HG02610 (cell line): Measurements from ENCODE around the gene KLHL41.

Source experiments
- ATAC-seq: cut with Tn5 transposase; IDR thresholded peaks from one replicate; pipeline ENCODE4 v1.9.1; 2021; ENCODE audit warnings: mild to moderate bottlenecking, moderate library complexity; ENCODE audit not compliant: unreplicated experiment

Gene KLHL41

DNA sequence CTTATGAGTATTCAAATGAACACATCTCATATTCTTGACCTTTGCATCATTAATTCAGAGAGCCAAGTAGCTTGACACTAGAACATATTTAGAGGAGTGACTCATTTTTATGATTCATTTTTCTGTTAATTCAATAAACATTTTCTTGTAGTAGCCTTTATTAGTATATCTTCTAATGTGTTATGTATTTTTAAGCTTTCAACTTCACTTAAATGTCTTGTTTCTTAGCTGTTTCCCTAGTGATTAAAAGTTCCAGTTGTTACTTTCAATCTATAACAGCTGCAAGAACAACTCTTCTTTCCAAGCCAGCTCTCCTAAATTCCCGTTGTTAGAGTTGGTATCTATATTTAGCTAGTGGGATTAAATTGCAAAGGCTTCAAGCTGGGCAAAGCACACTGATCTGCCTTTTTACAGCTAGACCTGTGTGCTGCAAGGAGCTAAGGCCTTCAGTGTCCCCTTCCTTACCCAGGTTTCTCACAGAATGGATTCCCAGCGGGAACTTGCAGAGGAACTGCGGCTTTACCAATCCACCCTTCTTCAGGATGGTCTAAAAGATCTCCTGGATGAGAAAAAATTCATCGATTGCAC, at the start of gene KLHL41:
KLHL41 (plus strand) TSS at position 405 of the 588 bp plus-strand sequence; CDS start at position 482, 77 bp downstream.
- ATAC-seq: no peak

DNA sequence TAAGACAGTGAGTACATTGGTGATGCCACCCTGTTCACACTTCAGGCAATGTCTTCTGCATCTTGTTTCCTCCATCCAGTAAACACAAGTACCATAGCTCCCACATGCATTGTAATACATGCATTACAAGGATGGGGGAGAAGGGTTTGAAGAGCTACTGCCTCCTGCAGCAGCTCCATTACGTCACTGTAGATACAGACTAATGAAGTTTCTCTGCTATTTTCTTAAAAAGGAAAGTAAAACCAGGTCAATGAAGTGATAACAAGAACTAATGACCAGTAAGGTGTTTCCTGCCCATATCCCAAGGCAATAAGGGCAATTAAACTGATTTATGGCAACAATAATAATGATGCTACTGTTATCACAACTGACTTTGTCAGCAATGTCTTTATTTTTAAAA, 48.4 kb upstream of the KLHL41 start:
- no peak for ATAC-seq

DNA sequence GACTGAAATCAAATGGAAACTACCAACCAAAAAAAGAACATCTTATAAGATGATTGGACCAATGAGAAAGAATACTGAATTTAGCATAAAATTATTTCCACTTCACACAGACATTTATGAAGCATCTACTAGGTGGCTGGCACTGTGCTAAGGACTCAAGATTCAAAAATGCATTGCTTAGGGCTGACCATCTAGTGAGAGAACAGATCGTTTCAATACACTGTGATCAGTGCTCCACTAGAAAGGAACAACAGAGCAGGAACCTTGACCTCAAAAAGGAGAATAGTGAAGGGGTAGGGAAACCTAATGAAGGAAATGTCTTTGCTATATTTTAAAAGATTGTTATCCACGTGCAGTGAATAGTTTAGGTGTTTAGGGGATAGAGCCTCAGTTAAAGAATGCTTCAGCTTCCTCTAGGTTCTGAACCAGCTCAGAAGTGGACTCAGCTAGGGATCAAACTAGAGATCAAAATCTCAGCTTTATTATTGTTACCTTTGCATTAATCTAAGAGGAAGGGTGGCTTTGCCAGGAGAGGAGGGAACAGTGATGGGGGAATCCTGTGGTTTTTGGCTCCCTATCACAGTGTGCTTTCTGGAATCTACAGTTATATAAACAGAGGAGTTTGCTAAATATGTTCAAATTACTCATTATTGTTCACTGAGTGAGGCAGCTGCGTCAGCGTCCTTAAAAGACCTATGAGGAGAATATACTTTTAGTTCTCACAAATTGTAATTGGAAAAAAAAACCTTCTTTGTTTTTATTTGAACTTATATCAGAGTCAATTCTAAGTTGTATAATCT, 46.4 kb upstream of the KLHL41 start:
- no peak for ATAC-seq

DNA sequence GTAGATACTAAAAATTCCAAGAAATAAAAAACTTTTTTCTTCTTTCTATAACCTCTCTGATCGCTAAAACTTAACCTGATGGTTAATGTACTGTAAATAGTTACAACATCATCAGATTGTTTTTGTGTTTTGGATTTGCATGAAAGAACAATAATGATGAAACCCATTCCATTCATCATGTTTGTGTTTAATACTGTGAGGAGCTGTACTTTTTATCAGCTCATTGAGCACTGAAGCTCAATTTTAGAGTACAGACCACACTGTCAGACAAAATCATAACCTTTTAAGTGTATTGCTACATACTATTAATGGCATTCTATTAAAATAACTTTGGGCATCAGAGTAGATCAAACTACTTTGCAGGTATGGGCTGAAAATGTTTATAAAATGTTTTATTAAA, 45.0 kb upstream of the KLHL41 start:
- ATAC-seq: no peak

DNA sequence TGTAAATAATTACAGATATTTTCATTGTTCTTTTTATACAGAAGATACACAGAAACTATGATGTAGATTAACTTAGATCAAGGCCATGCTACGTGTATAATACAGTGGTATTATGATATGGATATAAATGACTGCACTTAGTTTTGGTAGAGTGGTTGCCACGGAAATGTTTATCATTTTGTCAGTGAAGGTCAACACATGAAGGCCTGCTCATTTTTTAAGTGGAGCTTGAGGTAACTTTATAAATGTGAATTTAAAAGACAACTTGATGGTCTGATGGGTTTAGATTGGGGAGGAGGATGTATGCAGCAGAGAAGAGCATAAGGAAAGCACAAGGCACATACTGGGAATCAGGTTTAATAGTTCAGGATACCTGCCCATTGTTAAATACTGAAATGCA, 44.6 kb upstream of the KLHL41 start:
- no peak for ATAC-seq

DNA sequence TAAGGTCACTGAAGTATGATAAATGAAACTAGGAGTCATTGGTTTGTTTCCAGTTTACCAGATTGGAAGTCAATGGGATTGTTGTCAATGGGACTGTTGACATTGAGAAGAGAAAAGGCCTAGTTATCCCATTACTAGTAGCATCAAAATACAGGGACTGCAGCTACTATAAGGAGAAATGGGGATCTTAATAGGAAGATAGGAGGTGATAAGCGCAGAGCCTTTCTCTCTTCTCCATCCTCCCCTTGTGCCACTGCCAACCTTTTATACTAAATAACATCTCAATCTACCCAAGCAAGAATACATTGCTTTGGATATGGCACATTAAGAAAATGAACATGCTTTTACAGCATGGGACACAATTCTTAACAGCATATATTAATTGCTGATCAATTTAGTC, 40.7 kb upstream of the KLHL41 start:
- no peak for ATAC-seq

DNA sequence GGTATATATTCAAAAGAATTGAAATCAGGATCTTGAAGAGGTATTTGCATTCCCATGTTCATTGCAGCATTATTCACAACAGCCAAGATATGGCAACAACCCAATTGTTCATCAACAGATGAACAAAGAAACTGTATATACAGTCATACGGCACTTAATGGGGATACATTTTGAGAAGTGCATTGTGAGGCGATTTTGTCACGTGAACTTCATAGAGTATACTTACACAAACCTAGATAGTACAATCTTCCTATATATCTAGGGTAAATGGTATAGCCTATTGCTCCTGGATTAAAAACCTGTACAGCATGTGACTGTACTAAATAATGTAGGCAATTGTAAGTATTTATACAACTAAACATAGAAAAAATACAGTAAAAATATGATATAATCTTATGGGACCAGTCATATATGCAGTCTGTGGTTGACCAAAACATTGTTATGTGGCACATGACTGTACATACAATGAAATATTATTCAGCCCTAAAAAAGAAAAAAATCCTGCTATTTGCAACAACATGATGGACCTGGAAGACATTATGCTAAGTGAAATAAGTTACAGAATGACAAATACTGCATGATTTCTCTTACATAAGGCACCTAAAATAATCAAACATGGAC, 39.4 kb upstream of the KLHL41 start:
- ATAC-seq: no peak

DNA sequence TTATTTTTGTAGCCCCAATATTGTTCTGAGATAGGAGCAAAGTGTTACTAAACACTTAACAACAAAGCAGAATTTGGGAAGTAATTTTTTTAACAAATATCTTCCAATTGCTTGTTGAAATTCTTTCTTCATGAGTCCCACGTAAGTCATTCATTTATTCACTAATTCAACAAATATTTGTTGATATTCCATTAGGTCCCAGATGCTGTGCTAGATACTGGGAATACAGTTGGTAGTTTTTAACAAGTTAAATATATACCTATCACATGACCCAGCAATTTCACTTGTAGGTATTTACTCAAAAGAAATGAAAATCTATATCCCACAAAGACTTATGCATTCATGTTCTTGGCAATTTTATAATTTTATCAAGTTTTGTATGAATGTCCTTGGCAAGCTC, 37.3 kb upstream of the KLHL41 start:
- ATAC-seq: no peak

DNA sequence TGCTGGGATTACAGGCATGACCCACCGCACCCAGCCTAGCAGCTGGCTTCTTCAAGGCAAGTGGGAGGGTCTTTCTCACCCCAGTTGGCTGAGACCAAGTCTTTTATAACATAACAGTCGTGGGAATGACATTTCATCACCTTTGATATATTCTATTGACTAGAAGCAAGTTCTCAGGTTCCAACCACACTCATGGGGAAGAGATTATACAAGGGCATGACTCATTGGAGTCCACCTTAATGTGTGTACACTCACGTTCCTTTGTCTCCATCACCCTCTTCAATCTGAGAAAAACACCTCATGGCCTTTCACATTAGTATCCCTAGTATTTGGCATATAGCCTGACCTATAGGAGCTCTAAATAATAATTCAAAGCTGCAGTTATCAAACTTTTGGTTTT, 33.0 kb upstream of the KLHL41 start:
- no peak for ATAC-seq

DNA sequence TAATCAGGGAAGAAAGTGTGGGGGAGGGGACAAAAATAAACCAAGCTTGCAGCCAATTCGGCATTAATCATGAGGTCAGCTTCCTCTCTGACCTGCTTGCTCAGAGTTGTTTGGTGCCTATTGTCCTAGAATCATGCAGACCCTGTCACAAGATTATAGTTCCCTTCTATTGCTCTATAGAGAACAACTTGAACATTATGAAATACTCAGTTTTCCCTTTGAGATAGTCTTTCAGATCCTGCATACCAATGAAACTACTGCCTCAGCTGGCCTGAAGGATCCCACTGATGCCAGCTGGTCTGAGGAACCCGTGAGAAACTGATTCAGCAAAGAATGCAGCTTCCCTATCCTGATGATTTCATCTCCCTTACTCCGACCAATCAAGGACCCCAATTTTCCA, 31.2 kb upstream of the KLHL41 start:
- no peak for ATAC-seq

DNA sequence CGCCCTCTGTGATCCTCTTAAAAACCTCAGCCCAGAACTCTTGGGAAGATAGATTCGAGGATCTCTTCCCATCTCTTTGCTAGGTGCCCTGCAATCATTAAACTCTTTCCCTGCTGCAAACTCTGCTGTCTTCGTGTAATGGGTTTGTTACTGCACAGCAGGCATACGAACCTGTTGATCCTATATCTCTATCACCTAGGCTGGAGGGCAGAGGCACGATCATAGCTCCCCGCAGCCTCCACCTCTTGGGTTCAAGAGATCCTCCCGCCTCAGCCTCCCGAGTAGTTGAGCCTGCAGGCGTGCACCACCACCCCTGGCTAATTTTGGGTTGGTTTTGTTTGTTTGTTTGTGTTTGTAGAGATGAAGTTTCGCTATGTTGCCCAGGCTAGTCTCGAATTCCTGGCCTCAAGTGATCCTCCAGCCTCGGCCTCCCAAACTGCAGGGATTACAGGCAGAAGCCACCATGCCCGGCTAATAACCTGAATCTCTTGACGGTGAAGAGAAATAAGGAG, 30.7 kb upstream of the KLHL41 start:
- no peak for ATAC-seq

DNA sequence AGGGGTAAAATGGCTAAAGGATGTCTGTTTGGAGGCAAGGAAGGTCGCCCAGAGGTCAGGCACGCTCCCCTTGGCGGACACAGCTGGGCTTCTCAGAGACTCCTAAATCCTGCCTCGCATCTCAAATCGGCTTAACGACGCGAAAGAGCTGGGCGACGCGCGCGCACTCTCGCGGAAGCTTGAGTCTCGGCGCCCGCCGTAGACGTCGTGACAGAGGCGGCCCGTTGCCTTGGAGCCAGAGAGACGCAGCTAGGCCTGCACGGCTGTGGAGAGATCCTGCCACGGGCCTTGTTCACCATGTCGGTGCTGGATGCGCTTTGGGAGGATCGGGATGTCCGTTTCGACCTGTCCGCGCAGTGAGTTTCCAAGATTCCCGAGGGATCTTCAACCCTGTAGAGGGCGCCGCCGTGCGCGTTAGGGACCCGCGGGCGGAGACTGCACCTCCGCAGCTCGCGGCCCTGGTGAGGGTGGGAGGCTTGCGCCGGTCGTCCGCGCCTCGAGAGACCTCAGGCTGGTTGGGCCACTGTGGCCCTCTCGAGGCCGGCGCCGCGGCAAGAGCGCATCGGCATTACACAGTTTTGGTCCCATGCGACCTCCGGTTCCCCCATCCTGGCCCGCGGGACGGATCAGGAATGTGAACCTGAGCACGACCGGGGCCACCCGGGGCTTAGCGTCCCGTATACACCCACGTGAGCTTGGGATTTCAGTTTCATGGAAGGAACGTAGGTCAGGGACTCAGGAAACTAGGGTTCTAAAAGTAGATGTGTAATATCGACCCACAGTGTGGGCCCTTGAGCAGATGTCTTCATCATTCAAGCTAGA, 30.0 kb upstream of the KLHL41 start, which contains the start of gene BBS5:
BBS5 (plus strand) TSS at position 238 of the 822 bp plus-strand sequence; CDS start at position 298, 60 bp downstream.
- peak; percentile 99 for ATAC-seq

DNA sequence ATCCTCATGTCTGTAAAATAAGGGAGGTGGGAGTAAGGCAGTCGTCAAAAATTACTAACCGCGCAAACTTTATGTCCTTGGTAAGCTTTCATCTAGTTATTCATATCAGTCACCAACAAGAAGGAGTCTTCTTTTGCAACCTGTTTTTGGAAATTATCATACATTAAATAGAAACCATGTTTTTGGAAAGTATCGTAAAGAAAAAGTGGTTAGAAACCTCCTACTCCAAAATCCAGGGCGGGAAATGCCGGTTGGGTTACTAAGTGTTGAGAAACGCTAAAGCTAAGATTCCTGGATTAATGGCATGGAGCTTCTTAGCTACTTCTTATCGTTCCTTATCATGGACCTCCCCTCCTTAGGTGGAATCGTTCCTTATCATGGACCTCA, 29.4 kb upstream of the KLHL41 start:
- no peak for ATAC-seq

DNA sequence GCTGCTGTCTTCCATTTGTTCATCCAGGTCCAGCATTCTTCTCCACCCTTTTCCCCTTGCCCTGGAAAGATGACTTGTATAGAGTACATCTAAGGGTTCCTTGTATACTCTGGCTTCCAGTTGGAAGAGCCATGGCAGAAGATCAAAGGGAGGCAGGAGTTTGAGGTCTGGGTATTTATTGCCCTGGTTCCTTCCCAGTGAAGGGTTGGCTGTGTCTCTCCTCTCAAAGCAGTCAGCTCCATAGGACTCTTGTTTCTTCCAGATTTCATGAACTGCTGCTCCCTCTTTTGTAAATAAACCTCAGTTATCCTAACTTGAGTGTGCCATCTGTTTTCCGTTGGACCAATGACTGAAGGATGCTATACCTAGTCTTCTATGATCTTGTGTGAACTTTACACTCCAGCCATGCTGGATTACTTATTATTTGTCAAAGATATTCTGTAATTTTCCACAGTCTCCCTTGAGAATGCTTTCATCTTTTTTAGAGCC, 23.8 kb upstream of the KLHL41 start:
- ATAC-seq: no peak

DNA sequence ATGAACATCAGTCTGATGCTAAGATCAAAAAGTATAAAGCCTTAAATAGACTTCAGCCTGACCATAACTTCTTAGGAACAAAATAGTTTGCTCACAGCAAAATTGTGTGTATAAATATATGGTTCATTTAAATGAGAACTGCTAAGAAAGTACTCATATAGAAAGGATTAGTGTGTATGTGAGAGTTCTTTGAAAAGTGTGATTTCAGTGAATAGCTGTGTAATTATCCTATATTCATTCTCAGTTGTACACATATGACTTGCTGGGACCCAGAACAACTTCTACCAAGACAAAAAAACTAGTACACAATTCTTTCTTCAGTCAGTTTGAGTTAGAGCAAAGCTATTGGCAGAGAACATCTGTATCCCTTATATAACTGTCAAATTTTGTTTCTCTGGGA, 23.0 kb upstream of the KLHL41 start:
- no peak for ATAC-seq

DNA sequence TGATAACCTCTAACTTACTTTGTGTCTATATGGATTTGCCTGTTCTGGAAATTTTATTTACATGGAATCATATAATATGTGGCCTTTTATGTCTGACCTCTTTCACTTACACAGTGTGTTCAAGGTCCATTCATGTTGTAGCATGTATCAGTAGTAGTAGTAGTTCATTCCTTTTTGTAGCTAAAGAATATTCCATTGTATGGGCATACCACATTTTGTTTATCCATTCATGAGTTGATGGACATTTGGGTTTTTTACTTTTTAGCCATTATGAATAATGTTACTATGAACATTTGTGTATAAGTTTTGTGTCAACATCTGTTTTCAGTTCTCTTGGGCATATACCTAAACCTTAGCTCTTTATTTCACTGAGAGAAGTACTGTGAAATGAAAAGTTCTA, 18.7 kb upstream of the KLHL41 start:
- no peak for ATAC-seq

DNA sequence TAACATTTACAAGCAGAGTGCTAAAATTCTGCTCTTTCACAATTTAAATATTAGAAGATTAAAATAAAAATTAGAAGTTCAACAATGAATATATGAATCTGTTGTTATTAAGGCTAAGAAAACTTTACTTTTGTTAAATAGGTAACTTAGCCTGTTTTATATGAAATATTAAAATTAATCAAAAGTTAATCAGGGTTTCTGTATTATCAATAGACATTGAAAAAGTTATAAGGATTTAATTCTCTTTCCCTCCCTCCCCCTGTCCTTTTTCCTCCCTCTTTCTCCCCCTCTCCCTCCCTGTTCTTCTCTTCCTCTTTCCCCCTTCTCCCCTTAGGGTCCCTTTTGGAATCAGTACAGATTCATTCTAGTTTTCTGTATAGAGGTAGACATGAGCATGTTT, 18.1 kb upstream of the KLHL41 start:
- ATAC-seq: no peak

DNA sequence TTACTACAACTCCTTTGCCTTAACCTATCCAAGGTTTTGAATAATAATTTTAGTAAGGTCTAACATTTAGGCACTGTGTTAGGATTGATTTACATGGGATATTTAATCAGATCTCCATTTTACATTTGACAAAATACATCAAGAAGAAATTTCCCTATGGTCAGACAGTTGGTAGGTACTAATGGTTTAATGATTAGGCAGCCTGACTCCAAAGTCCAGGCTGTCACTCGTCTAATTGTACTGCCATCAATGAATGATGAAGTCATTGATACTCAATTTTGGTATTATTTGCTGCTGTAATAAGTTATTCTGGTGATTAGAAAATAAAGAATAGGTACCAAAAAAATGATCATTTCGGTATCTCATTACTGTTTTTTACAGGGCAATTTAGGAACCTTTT, 16.1 kb upstream of the KLHL41 start:
- no peak for ATAC-seq

DNA sequence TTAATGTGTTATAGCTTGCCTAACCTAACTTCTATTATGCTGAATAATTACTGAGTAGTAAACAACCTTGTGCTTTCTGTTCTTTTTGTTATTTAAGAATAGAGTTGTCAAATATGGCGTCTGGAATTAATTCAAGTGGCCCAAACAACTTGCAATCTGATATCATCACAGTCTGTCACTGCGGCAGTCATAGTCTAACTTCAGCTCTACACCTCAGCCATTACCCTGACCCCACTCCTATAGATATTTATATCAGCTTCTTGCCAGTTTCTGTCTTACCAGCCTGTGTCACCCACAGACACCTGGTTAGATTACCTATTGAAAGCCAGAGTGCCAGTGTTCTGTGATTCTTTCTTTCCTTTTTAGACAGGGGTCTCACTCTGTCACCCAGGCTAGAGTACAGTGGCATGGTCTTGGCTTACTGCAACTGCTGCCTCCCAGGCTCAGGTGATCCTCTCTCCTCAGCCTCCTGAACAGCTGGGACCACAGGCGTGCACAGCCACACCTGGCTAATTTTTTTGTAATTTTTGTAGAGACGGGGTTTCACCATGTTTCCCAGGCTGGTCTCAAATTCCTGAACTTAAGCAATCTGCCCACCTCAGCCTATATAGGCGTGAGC, 14.1 kb upstream of the KLHL41 start:
- no peak for ATAC-seq

DNA sequence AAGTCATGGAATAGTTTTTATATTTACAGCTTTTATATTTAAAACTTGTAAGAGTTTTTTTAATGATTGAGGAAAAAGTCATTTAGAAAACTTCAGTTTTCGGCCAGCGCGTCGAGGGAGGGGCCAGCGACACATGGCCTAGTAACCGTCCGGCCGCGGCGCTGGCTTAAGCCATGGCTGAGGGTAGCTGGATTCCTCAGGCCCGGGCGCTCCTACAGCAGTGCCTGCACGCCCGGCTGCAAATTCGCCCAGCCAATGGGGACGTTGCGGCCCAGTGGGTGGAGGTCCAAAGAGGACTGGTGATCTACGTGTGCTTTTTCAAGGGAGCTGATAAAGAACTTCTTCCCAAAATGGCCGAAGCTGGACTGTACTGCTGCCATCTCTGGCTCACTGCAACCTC, 4.9 kb upstream of the KLHL41 start:
- no peak for ATAC-seq

DNA sequence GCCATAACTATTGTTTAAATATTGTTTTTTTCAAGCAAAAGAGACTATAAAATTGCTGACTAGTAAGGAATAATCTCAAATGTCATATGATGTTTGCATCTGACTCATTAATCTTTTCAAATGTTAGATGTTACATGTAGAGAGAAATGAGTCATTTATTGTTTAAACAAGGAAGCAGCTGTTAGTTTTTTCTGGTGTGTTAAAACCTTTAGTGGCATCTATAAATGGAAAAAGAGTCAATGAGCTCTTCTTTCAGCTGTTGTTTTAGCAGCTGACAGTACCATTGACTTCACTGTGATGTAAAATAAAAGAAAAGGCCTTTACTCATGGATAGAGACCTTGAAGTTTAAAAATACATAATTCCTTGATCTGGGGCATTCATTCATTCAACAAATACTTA, 1.8 kb upstream of the KLHL41 start:
- no peak for ATAC-seq
